Astrocyte of the hippocampus (primary cell): ENCODE measurements around the gene PMM2.
"Not testable (repeated sequence)": the region's sequence is repeated elsewhere in the genome, so short reads cannot be mapped to it uniquely, and the experiment has no call there.

Source experiments
- DNase-seq: peaks from one replicate; pipeline ENCODE4 v3.0.0; 2011; ENCODE audit warnings: low read depth, low spot score

Gene PMM2

DNA sequence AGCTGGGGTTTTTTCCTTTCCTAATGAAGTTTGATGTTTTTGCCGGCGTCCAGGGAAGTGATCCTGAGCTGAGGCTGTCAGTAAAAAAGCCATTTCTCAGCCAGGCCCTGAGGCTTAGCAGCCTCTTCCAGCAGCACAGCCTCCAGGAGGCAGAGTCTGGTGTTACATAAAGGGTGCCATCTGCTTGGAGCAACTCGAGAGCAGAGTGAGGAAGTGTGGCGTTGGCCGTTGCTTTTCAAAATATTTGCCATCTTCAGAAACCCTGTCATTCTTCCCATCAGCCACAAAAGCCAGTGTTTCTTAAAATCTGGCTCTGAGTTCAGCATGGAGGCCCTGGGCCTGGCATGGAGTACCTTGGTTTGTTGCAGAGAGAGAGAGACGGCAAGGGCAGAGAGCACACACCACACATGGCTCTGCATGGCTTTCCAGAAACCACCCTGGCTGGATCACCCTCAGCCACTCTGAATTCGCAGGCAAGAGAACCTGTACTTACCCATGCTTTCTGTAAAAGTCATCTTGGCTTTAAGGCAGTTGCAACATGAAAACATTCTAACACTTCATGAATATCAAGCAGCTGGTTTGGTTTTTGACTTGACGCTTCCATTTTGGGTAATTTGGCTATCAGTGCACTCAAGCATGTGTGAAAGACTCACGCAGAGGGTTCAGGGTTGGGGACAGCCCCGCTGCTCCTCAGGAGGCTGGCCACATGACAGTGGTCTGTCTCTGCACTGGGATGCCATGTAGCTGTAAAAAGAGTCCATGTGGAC lies 21.0 kb downstream of the PMM2 start:
- no peak for DNase-seq

DNA sequence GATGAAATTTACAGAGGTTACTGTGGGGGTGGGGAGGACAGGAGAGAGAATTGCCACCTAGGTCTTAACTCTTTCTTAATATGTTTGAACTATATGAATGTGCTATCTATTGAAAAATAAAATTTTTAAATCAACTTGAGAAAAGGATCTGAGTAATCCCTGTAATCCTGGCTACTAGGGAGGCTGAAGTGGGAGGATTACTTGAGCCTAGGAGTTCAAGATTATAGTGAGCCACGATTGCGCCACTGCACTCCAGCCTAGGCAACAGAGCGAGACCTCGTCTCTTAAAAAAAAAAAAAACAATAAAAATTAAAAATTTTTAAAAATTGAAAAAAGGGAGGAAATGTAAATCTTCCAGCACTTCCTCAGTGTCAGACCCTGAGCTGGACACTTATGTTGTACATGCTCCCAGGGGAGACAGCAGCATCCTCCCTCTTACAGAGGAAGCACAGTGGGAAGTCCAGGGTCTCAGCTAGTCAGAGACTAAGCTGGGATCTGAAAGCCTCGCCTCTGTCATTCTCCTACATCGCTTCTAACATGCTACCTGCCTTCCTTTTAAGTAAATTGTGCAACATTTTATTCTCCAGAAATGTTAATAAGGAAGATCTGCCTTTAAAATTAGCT lies 21.9 kb downstream of the PMM2 start:
- DNase-seq = no peak

DNA sequence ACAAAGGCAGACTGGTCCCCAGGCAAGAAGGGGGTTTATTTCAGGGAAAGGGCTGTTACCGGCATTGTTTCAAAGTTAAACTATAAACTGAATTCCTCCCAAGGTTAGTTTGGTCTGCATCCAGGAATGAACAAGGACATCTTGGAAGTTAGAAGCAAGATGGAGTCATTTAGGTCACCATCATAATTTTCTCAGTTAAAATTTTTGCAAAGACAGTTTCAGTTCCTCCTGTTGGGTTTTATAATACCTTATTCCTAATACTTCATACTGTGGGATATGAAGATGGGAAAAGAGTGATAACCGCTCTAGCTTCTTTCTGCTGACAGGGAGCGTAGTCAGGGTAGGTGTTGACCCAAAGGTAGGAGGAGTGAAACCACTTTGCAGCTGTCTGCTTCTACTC lies 24.8 kb downstream of the PMM2 start:
- DNase-seq = no peak

DNA sequence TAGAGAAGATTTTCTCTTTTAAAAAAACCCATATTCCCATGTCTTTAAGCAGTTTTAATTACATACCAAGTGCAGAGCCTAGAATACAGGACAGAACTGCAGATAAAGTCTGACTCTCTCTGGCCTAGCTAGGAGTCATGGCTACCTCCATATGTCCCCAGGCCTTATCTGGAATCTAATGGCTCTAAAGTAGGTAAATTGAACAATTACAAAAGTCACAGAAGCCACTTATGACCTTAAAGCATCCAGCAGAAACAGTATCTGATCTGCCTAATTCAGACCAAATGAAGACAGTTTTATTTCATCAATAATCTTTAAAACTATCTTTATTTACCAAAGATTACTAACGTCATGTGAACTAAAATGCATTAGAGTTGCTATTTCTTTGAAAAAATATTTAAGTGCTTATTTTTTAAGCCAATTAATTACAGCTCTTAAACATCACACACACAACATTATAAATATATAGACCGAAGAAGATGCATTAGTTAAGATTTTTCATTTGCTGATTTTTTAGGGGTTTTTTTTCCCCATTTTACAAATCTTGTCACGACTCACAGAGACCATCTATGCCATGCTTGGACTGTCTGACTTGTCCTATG lies 28.7 kb downstream of the PMM2 start:
- DNase-seq = no peak

DNA sequence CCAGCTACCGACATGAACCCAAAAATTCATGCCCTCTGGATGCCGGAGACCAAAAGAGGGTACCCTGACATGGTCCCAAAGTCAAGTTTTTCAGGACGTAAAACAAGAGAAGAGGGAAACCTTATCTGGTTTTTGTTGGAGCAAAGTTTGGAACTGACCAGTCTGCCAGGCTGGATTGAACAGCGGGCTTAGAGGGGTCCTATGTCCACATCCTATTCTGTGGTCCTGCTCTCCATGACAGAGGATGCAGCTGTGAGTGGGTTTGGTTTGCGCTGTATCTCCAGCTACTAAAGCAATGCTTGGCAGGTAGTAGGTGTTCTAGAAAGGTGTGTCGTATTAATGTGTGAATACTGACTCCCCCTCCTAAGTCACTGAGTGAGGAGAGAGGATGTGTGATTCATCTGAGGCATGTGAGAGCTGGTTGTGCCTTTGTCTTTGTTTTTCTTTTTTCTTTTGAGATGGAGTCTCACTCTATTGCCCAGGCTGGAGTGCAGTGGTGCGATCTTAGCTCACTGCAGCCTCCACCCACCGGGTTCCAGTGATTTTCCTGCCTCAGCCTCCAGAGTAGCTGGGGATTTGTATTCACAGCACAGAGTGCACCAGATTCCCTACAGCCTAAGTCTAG lies 31.0 kb downstream of the PMM2 start:
- peak; percentile 34 for DNase-seq

DNA sequence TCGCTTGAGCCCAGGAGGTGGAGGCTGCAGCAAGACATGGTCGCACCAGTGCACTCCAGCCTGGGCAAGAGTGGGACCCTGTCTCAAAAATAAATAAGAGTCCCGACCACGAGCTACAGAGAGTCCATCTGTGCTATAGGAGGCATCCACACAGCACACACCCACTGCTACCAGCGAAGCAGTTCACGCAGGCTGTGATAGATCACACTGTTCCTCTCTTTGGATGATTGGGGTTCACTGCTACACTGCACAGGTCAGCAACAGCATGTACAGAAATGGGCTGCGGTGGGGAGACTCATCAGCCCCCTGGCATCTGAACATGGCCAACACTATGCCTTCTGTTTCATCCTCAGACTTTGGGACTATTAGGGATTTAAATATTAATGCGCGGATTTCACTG lies 33.8 kb downstream of the PMM2 start:
- no peak for DNase-seq

DNA sequence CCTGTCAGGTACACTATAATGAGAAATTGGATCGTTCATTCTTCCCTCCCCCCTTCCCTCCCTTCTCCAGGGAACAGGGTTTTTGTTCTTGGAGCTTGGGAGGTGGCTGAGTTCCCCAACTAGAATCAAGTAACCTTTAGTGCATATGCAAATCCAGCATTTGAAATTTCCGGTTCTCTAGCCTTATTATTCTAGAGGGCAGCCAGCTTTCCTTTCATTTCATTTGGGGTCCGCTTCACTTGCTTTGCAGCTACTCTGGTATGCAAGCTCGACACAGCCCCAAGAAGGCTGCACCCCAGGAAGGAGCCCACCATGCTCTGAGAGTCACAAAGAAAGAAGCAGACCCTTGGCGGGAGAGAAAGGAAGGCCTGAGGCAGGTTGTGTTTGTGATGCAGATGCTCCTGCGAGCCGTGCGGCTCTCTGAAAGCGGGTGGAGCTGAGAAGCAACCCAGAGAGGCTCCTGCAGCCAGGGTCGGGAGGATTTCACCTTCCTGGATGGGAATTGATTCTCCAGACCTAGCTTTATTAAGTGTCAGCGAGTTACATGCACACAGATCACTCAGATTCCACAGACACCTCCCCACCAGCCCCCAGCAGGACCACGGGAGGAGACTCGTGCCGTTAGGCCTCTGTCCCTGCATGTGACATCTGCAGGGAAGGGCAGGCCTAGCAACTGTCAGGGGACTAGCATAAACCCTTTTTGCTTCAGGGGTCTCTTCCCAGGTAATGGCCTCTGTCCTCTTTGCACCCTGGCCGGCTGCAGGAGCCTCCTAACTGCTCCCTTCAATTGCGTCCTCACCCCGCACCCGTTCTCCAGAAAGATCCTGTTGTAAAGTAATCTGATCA lies 34.5 kb downstream of the PMM2 start:
- no peak for DNase-seq

DNA sequence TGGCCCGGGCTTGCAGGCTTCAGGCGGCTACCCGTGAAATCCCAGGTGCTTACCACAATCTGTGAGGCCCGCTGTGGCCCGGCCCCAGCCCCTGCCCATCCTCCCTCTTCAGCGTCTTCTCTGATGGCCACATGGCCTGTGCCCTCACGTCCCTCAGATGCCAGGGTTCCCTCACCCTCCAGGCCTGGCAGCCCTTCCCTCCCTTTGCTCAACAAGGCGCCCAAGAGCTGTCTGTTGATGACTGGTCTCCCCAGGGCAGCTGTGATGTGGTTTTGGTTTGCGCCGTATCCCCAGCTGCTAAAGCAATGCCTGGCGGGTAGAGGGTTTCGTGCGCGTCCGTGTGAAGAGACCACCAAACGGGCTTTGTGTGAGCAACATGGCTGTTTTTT lies 35.1 kb downstream of the PMM2 start:
- peak; percentile 29 for DNase-seq

DNA sequence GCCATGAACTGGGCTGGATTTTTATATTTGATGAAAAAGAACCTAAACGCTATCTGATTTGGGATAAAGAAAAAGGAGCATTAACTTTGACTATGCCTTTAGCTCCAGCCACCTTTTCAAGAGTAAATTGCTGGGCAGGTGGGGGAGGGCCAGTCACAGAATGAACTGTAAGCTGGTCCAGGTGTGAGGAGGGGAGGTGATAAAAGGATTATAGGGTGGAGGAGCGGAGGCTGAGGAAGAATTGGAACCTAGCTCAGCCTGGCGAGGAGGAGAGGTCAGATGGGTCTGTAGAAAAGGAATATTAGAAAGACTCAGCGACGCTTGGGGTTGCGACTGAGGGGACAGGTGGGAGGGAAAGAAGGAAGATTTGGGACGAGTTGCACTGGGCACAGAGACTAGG lies 39.2 kb downstream of the PMM2 start:
- DNase-seq = not testable (repeated sequence)

DNA sequence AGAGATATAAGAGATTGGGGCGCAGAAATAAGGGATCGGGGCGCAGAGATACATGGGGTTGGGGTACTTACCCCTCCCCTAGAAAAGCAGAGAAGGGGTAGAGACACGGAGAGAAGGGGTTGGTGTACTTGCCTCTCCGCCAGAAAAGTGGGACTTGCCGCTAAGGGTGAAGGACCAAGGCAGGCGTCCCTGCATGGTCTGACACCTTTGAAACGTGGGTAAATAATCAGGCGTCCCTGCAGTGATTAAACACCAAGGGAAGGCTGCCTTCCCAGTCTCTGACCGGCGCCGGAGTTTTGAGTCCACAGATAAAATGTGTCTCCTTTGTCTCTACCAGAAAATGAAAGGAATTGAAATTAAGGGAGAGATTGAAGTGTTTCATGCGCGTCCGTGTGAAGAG lies 40.0 kb downstream of the PMM2 start:
- not testable (repeated sequence) for DNase-seq

DNA sequence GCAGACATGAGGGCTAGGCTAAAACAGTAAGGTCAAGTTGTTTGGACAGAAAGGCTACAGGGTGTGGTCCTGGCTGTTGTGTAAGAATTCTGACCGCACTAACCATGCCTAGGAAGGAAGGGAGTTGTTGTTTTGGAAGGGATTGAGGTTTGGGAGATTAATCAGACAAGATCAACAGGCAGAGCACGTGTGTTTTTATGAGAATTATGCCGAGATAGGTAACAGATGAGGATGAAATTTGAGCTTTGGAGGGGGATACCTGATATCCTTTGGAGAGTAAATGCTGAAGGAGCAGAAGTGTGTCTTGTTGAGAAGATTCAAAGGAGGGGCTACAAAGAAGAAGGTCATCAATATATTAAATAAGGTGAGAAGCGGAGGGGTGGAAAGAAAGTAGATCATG lies 44.4 kb downstream of the PMM2 start:
- DNase-seq = not testable (repeated sequence)

DNA sequence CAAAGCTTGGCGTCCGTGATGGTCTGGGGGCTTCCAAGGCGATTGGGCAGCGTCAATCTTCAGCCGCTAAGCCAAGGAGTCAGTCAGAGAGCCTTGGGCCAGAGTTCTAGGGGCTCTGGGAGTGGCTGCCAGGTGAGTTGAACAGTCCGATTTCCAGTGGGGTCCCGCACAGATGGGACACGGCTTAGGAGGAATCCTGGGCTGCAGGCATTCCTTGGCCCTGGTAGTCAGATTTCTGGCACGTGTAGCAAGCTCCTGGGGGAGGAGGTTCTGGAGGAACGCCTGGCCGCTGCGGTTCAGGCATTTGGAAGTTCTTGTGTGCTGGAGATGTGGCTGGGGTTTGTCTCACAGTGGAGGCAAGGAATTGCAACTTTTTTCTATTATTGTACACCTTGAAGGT lies 45.7 kb downstream of the PMM2 start:
- DNase-seq = not testable (repeated sequence)

DNA sequence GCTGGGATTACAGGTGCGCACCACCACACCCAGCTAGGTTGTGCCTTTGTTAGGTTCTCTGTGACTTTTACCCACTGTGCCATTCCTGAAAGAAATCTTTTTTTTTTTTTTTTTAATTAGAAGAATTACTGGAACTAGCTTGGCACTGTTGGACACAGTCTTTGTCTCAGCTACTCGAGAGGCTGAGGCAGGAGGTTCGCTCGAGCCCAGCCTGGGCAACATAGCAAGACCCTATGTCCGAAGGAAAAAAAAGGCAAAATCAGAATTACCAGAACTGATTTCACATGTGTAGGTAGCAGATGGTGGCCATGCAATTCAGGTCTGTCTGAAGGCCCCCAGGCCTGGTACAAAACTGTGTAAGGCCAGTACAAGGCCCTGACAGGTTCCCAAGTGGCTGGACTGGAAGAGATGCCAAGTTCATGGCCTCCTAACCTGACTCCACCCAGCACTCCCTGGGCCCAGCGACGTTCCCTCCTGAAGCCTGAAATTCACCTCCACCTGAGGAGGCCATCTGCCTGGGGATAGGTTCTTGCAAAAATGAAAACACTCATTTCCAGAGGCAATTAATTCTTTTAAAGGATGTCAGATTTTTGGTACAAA lies 48.2 kb downstream of the PMM2 start:
- DNase-seq = peak; percentile 1

DNA sequence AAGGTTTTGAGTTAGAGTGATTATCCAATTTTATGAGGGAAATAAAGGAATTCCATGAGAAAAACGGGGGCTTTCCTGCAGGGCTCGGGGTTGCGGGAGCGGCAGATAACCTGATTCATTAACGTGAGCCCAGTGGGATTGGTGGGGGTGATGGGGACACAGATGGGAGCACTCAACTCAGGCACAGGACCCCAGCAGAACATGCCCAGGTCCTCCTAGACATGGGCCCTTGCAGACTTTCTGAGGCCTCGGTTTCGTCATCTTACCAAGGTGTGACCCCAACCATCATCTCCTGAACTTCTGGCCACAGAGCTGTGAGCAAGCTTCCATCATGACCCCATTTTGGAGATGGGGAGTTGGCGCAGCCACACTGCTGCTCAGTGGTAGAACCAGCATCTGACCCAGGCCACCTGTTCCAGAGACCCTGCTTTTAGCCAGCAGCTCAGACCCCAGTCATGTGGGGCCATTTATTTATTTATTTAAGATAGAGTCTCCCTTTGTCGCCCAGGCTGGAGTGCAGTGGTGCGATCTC lies 48.8 kb downstream of the PMM2 start:
- DNase-seq = peak; percentile 0

DNA sequence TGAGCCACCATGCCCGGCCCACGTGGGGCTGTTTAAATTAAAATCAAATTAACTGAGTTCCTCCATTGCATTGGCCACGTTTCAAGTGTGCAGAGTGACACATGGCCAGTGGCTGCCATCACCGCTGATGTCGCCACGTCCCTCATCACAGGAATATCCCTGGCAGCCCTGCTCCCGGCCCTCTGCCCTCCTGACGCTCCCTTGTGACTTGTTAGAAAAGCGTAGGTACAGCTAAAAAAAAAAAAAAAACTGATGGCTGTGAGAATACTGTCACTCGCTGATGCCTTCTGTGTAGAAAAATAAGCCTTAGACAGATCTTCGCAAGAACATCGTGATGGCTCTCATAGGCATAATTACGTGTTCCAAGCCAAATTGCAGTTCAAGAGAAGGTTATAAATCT lies 49.5 kb downstream of the PMM2 start:
- DNase-seq = no peak

DNA sequence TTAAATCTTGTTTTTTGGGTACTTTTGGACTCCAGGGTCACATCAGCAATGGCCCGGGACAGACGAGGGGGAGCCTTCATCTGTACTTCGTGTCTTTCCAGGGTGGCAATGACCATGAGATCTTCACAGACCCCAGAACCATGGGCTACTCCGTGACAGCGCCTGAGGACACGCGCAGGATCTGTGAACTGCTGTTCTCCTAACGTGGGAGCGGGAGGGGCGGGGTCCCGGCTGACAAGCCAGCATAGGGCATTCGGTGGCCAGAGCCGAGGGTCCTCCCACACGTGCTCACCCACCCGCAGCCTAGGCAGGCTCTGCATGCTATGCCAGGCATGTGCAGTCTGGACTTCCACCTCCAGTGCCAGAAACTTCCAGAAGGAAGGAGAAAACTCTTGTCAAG lies 50.0 kb downstream of the PMM2 start:
- DNase-seq = no peak

DNA sequence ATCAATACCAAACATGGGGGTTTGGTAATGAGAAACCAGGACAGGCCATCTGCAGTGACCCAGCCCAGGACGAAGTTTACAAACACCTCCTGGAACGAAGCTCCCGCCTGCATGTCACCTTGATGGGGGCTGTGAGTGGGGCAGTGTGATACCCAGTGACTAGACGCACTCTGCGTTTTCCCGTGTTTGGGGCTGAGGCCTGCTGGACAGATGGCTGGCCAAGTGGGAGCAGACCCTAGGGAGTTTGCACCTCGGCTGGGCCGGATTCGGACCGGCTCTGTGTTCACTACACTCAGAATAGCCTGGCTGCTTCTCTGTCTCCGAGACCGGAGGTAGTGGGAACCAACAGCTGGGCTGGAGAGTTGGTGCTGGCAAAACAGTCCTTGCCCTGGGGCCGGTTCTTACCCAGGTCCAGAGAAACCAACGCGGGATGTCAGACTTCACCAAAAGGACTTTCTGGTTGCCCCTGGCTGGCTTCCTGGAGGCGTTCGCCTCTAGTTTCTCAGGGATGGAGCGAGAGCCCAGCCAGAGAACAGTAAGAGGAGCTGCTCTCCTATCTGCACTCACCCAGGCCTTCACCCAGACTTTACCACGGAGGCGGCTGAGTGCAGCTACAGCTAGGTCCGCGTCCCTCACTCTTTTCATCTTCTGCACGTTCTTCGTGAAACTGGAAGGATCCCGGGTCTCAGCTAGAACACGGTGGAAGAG lies 50.7 kb downstream of the PMM2 start:
- peak; percentile 0 for DNase-seq

DNA sequence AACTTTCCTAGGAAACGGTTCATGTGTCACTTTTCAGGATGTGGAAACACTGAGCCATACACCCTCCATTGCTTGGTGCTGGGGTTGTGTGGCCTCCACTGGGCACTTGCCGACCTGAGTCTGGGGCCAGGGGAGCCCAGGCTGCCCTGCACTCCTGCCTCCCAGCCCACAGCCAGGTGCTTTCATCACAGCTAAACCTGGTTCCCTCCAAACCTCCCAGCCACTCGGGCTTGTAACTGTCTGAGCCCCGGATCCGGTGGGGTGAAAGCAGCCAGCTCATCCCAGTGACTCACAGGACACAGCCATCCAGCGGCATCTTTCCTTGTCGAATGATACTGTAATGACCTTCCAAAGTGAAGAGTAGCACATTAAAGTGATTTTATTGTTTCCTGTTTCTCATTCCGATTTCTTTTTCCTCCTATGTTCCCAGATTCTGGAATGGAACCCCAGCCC lies 51.3 kb downstream of the PMM2 start:
- DNase-seq = peak; percentile 28

DNA sequence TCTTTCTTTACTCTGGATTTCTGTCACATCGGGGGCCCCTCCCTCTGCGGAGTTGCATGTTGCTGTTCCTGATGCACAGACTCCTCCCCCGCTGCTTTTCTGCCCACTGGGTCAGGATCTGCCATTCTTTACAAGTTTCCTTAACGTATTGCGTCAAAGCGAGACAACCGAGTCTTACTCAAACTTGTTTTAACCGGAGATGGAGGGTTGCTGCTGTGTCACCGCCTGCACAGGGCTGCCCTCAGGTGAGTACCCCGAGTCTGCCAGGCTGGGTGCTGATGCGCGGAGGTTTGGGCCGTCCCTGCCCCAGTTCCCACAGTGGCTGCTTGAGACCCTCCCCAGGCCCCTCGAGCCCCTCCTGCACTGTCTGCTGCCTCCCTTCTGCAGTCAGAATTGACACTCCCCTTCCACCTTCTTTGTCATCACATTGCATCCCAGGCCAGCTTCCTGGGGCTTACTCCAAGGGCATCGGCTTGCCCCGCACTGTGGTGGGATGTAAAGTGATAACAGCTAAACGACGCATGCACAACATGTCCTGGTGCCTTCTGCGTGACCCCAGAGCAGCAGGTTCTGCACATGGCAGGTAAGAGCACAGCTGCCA lies 51.9 kb downstream of the PMM2 start:
- DNase-seq = peak; percentile 5
